ENCODE data around the gene KIF22. TPM values are rescaled to one million over a fixed set of nuclear protein-coding genes. Genes with fewer than 3 reads are reported as not detected.
A peak's percentile ranks its signal among the peaks of the same experiment; 100 is the strongest.
"Not testable (repeated sequence)": the region's sequence is repeated elsewhere in the genome, so short reads cannot be mapped to it uniquely, and the experiment has no call there.

The KIF22 gene
- total RNA-seq, 1 donor: 8.3 TPM

DNA sequence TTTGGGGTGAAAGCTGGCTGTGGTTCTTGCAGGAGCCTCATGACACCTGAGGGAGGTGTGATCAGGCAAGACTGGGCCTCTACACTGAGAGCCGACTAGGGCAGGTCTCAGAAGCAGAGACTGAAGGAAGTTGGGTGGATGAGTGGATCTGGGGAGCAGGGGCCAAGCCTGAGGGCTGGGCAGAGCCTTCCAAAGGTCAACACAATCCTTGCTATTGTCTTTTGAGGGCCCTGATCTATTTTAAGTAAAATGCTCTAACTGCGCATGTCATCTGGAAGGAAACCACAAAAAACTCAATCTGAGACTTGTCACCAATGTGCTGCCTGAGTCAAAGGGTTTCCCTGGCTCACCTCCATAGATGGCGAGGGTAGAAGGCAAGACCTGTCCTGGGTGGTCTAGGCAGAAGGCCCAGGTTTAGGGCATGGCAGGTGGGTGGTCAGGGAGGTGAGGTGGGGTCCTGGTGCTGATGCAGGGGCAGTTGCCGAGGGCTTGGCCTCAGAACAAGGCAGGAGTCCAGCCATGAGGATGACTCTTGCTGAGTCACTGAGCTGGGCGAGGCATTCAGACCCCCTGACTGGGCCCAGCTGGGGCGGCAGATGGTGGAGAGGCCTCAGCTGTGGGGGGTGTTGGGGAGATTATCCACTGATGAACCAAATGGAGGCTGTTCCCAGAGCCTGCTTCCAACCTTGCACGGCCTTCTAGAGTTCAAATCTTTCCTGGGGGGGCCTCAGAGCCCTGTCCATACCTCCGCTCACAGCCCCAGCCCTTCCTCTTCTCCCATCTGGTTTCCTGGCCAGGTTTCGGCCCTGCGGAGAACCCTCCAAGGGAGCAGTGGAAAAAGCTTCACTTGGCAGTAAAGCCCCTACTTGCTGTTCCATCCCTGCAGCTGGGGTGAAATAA is 34.8 kb downstream of the KIF22 start:
- peak; percentile 94 for DNase-seq (ENCODE audit: insufficient read length, low spot score, missing footprints)
- peaks cover 65% of the 10 kb centered on the region for H3K4me1 ChIP-seq (ENCODE audit: insufficient read depth, low read length)
- H3K79me2 ChIP-seq (ENCODE audit: insufficient read depth, low read length): peaks cover 93% of the 10 kb centered on the region
- no peak overlapping the region for H2AFZ ChIP-seq (ENCODE audit: low read length)
- H3K9me3 ChIP-seq (ENCODE audit: low read depth, low read length): no peaks in the 10 kb centered on the region
- peak overlapping the region; percentile 76 for H3K4me2 ChIP-seq (ENCODE audit: insufficient read depth, low read length)
- peak overlapping the region; percentile 59 for H3K27ac ChIP-seq (ENCODE audit: low read depth, low read length)
- peaks cover 55% of the 10 kb centered on the region for H4K20me1 ChIP-seq (ENCODE audit: insufficient read depth, low read length)
- peak overlapping the region; percentile 46 for H3K4me3 ChIP-seq (ENCODE audit: insufficient read depth, low read length)
- peaks cover 9% of the 10 kb centered on the region for H3K36me3 ChIP-seq (ENCODE audit: insufficient read depth, low read length)
- H3K27me3 ChIP-seq (ENCODE audit: insufficient read depth, low read length): no peaks in the 10 kb centered on the region
- TF ChIP-seq, protein P1, sequence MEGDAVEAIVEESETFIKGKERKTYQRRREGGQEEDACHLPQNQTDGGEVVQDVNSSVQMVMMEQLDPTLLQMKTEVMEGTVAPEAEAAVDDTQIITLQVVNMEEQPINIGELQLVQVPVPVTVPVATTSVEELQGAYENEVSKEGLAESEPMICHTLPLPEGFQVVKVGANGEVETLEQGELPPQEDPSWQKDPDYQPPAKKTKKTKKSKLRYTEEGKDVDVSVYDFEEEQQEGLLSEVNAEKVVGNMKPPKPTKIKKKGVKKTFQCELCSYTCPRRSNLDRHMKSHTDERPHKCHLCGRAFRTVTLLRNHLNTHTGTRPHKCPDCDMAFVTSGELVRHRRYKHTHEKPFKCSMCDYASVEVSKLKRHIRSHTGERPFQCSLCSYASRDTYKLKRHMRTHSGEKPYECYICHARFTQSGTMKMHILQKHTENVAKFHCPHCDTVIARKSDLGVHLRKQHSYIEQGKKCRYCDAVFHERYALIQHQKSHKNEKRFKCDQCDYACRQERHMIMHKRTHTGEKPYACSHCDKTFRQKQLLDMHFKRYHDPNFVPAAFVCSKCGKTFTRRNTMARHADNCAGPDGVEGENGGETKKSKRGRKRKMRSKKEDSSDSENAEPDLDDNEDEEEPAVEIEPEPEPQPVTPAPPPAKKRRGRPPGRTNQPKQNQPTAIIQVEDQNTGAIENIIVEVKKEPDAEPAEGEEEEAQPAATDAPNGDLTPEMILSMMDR (IDR thresholded peaks at IDR 0.05; ENCODE audit: extremely low read depth, low read depth, low read length): no peak

DNA sequence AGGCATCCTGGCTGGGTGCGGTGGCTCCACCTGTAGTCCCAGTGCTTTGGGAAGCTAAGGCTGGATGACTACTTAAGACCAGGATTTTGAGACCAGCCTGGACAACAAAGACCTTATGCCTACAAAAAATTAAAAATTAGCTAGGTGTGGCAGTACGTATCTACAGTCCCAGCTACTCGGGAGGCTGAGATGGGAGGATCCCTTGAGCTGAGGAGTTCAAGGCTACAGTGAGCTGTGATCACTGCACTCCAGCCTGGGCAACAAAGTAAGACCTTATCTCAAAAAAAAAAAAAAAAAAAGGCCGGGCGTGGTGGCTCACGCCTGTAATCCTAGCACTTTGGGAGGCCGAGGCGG is 35.8 kb downstream of the KIF22 start:
- no peak overlapping the region for H3K4me3 ChIP-seq (ENCODE audit: insufficient read depth, low read length)
- peaks cover 59% of the 10 kb centered on the region for H3K4me1 ChIP-seq (ENCODE audit: insufficient read depth, low read length)
- H3K27me3 ChIP-seq (ENCODE audit: insufficient read depth, low read length): no peaks in the 10 kb centered on the region
- no peaks in the 10 kb centered on the region for H3K9me3 ChIP-seq (ENCODE audit: low read depth, low read length)
- H4K20me1 ChIP-seq (ENCODE audit: insufficient read depth, low read length): peaks cover 55% of the 10 kb centered on the region
- H3K4me2 ChIP-seq (ENCODE audit: insufficient read depth, low read length): peak overlapping the region; percentile 76
- peaks cover 17% of the 10 kb centered on the region for H3K36me3 ChIP-seq (ENCODE audit: insufficient read depth, low read length)
- no peak overlapping the region for H2AFZ ChIP-seq (ENCODE audit: low read length)
- H3K27ac ChIP-seq (ENCODE audit: low read depth, low read length): peak overlapping the region; percentile 59
- DNase-seq (ENCODE audit: insufficient read length, low spot score, missing footprints): no peak
- peaks cover 91% of the 10 kb centered on the region for H3K79me2 ChIP-seq (ENCODE audit: insufficient read depth, low read length)
- TF ChIP-seq, protein P1 (IDR thresholded peaks at IDR 0.05; ENCODE audit: extremely low read depth, low read depth, low read length): no peak

DNA sequence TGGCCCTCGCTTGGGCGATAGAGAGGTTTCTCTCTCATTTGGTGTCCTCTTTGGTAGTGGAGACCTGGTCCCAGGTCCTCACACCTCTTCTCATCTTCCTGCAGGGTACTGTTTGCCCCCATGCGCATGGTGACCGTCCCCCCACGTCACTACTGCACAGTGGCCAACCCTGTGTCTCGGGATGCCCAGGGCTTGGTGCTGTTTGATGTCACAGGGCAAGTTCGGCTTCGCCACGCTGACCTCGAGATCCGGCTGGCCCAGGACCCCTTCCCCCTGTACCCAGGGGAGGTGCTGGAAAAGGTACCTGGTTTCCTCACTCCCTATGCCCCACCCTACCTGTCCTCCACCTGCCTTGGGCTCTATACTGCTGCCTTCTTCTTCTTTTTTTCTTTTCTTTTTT is 40.2 kb downstream of the KIF22 start:
- Histone ChIP-seq H3K36me3 (ENCODE audit: insufficient read depth, low read length) (peaks cover 51% of the 10 kb centered on the region), H3K4me2 (ENCODE audit: insufficient read depth, low read length) (no peak overlapping the region), H3K27ac (ENCODE audit: low read depth, low read length) (no peak overlapping the region), H3K9me3 (ENCODE audit: low read depth, low read length) (no peaks in the 10 kb centered on the region), H4K20me1 (ENCODE audit: insufficient read depth, low read length) (peaks cover 55% of the 10 kb centered on the region), H3K4me1 (ENCODE audit: insufficient read depth, low read length) (peaks cover 16% of the 10 kb centered on the region), H3K4me3 (ENCODE audit: insufficient read depth, low read length) (no peak overlapping the region), H3K27me3 (ENCODE audit: insufficient read depth, low read length) (no peaks in the 10 kb centered on the region), H3K79me2 (ENCODE audit: insufficient read depth, low read length) (peaks cover 68% of the 10 kb centered on the region), H2AFZ (ENCODE audit: low read length) (no peak overlapping the region)
- TF ChIP-seq, protein P1 (IDR thresholded peaks at IDR 0.05; ENCODE audit: extremely low read depth, low read depth, low read length): no peak
- peak; percentile 13 for DNase-seq (ENCODE audit: insufficient read length, low spot score, missing footprints)

DNA sequence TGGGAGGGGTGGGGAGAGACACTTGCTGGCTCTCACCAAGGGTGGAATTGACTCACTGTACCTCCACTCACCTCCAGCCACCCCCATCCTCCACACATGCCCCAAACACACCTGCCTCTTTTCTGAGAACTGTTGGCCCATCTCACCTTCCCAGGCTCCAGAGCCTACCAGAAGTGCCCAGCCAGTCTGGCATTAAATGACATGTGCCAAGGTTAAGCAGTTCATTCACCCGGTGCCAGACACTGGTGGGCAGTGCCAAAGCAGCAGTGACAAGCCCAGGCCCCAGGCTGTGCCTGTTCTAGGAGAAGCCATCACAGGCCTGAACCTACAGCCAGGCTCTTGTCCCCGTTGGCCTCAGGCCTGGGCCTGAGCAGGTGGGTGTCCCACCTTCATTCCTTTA is 40.9 kb downstream of the KIF22 start:
- TF ChIP-seq, protein P1 (IDR thresholded peaks at IDR 0.05; ENCODE audit: extremely low read depth, low read depth, low read length): no peak
- H3K4me1 ChIP-seq (ENCODE audit: insufficient read depth, low read length): peaks cover 10% of the 10 kb centered on the region
- no peak overlapping the region for H3K4me2 ChIP-seq (ENCODE audit: insufficient read depth, low read length)
- no peak overlapping the region for H2AFZ ChIP-seq (ENCODE audit: low read length)
- peaks cover 61% of the 10 kb centered on the region for H3K79me2 ChIP-seq (ENCODE audit: insufficient read depth, low read length)
- H3K27ac ChIP-seq (ENCODE audit: low read depth, low read length): no peak overlapping the region
- peak; percentile 35 for DNase-seq (ENCODE audit: insufficient read length, low spot score, missing footprints)
- H3K4me3 ChIP-seq (ENCODE audit: insufficient read depth, low read length): no peak overlapping the region
- peaks cover 52% of the 10 kb centered on the region for H4K20me1 ChIP-seq (ENCODE audit: insufficient read depth, low read length)
- peaks cover 56% of the 10 kb centered on the region for H3K36me3 ChIP-seq (ENCODE audit: insufficient read depth, low read length)
- H3K9me3 ChIP-seq (ENCODE audit: low read depth, low read length): no peaks in the 10 kb centered on the region
- H3K27me3 ChIP-seq (ENCODE audit: insufficient read depth, low read length): no peaks in the 10 kb centered on the region

DNA sequence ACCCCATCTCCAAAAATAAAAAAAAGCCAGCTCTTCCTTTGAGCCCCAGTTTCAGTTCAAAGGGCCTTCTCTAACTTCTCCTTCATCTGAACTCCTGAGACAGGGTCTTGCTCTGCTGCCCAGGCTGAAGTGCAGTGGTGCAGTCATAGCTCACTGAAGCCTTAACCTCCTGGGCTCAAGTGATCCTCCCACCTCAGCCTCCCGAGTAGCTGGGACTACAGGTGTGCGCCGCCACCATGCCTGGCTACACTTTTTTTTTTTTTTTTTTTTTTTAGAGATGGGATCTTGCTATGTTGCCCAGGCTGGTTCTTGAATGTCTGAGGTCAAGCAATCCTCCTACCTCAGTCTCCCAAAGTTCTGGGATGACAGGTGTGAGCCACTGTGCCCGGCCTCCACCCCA is 42.7 kb downstream of the KIF22 start:
- H3K4me2 ChIP-seq (ENCODE audit: insufficient read depth, low read length); H3K4me1 ChIP-seq (ENCODE audit: insufficient read depth, low read length); H3K27me3 ChIP-seq (ENCODE audit: insufficient read depth, low read length); H2AFZ ChIP-seq (ENCODE audit: low read length); H3K9me3 ChIP-seq (ENCODE audit: low read depth, low read length); DNase-seq (ENCODE audit: insufficient read length, low spot score, missing footprints); H3K27ac ChIP-seq (ENCODE audit: low read depth, low read length); H3K4me3 ChIP-seq (ENCODE audit: insufficient read depth, low read length): not testable (repeated sequence)
- H4K20me1 ChIP-seq (ENCODE audit: insufficient read depth, low read length): peaks cover 46% of the 10 kb centered on the region
- H3K79me2 ChIP-seq (ENCODE audit: insufficient read depth, low read length): peaks cover 50% of the 10 kb centered on the region
- peaks cover 73% of the 10 kb centered on the region for H3K36me3 ChIP-seq (ENCODE audit: insufficient read depth, low read length)
